Fibroblast of lung (primary cell): ENCODE results near the gene BBX. TPM values are rescaled to one million over a fixed set of nuclear protein-coding genes. Genes with fewer than 3 reads are reported as not detected.

ENCODE experiments used
- DNase-seq, 2 donors: peaks; one replicate each; pipeline versions ENCODE4 v3.0.0 to v3.0.0-alpha.2; 2010; ENCODE audit warnings: low read depth in 2 of 2
- H2AFZ ChIP-seq: 2 replicates; pipeline ENCODE4 v1.5.1; 2012; ENCODE audit warnings: low read length, control low read depth, inconsistent platforms
- H3K27ac ChIP-seq: 2 replicates; pipeline ENCODE4 v1.5.1; 2011; ENCODE audit warnings: low read length, control low read depth; ENCODE audit not compliant: insufficient read depth
- H3K27me3 ChIP-seq: 2 replicates; pipeline ENCODE4 v1.5.1; 2011; ENCODE audit warnings: mild to moderate bottlenecking, low read length; ENCODE audit not compliant: control insufficient read depth, insufficient read depth
- H3K36me3 ChIP-seq: 2 replicates; pipeline ENCODE4 v1.5.1; 2011; ENCODE audit warnings: low read length; ENCODE audit not compliant: control insufficient read depth, insufficient read depth
- H3K4me1 ChIP-seq: 2 replicates; pipeline ENCODE4 v1.5.1; 2011; ENCODE audit warnings: low read length; ENCODE audit not compliant: control insufficient read depth, insufficient read depth; ENCODE audit errors: extremely low read depth
- H3K4me2 ChIP-seq: 2 replicates; pipeline ENCODE4 v1.5.1; 2011; ENCODE audit warnings: low read length, control low read depth; ENCODE audit not compliant: insufficient read depth; ENCODE audit errors: extremely low read depth
- H3K4me3 ChIP-seq, 4 experiments: fragments of 200-600 bp in 1 of 4; sonication (generic) in 1 of 4; replicated peaks in 1 of 4; 2 replicates each; pipeline ENCODE4 v1.5.1; 2011 to 2016; ENCODE audit warnings: low read length in 4 of 4, low read depth in 3 of 4, mild to moderate bottlenecking in 3 of 4, control low read depth in 2 of 4, inconsistent platforms in 1 of 4, mixed read lengths in 1 of 4; ENCODE audit not compliant: insufficient read depth in 1 of 4; ENCODE audit errors: control extremely low read depth in 1 of 4
- H3K79me2 ChIP-seq: 2 replicates; pipeline ENCODE4 v1.5.1; 2012; ENCODE audit warnings: mild to moderate bottlenecking, low read length, inconsistent platforms; ENCODE audit not compliant: control insufficient read depth, insufficient read depth
- H3K9ac ChIP-seq: 2 replicates; pipeline ENCODE4 v1.5.1; 2011; ENCODE audit warnings: mild to moderate bottlenecking, low read length, control low read depth; ENCODE audit not compliant: insufficient read depth
- H3K9me3 ChIP-seq: 2 replicates; pipeline ENCODE4 v1.5.1; 2012; ENCODE audit warnings: low read depth, low read length; ENCODE audit not compliant: control insufficient read depth, insufficient read depth
- H4K20me1 ChIP-seq: 2 replicates; pipeline ENCODE4 v1.5.1; 2011; ENCODE audit warnings: low read length; ENCODE audit not compliant: control insufficient read depth, insufficient read depth; ENCODE audit errors: extremely low read depth
- CTCF ChIP-seq, 2 donors: IDR thresholded peaks in 1 of 2; conservative IDR thresholded peaks in 1 of 2; 1 replicate in 1 of 2; 2 replicates in 1 of 2; pipeline ENCODE4 v1.5.1; 2011 to 2012; ENCODE audit warnings: low read length in 2 of 2, control low read depth in 1 of 2, inconsistent platforms in 1 of 2, low read depth in 1 of 2, mild to moderate bottlenecking in 1 of 2
- EZH2 ChIP-seq: IDR thresholded peaks from 2 replicates; pipeline ENCODE4 v1.5.1; 2012; ENCODE audit warnings: low read length, control low read depth, mild to moderate bottlenecking; ENCODE audit errors: missing control alignments
- polyA plus RNA-seq, 2 donors: library from polyadenylated mRNA; depleted of rRNA in 1 of 2; stranded (reverse) in 1 of 2; unstranded in 1 of 2; fragments of >200 nt; gene quantifications; 2 replicates each; pipeline ENCODE4 v1.2.1, GENCODE V29; 2011 to 2012; ENCODE audit warnings: missing spikeins in 1 of 2
- total RNA-seq: library from RNA; depleted of rRNA; stranded (reverse); fragments of >200 nt; gene quantifications from 2 replicates; pipeline ENCODE4 v1.2.1, GENCODE V29; 2014

Gene BBX
- total and polyA plus RNA-seq, 2 donors (not counting 1 experiment from before 2014, with no cell fraction given), result 50.0 to 71.2 TPM

- H3K9ac ChIP-seq, result no peak overlapping the region
- H4K20me1 ChIP-seq, result no peaks in the 10 kb centered on the region
- H3K4me3 ChIP-seq, result no peak overlapping the region
- H3K4me1 ChIP-seq, result no peaks in the 10 kb centered on the region
- no peaks in the 10 kb centered on the region for H3K27me3 ChIP-seq
- H3K9me3 ChIP-seq, result no peaks in the 10 kb centered on the region
- TF ChIP-seq EZH2 (no peak), CTCF (conservative IDR thresholded peaks at IDR 0.05 in 1 of 2, IDR thresholded peaks at IDR 0.05 in 1 of 2; ENCODE audit: low read depth in 1 of 2, low read length in 2 of 2) (no peak)
- H3K4me2 ChIP-seq, result no peak overlapping the region
- no peak overlapping the region for H2AFZ ChIP-seq
- DNase-seq, result no peak
- H3K79me2 ChIP-seq, result no peaks in the 10 kb centered on the region
- H3K27ac ChIP-seq, result no peak overlapping the region
- peaks cover 5% of the 10 kb centered on the region for H3K36me3 ChIP-seq
Measured at GRCh38 chr3:107803170-107803569, 280.4 kb downstream of the BBX start.

- no peaks in the 10 kb centered on the region for H4K20me1 ChIP-seq
- H3K4me3 ChIP-seq, result no peak overlapping the region
- H3K9me3 ChIP-seq, result no peaks in the 10 kb centered on the region
- no peak overlapping the region for H2AFZ ChIP-seq
- H3K27ac ChIP-seq, result no peak overlapping the region
- no peak for DNase-seq
- H3K4me1 ChIP-seq, result peaks cover 4% of the 10 kb centered on the region
- H3K79me2 ChIP-seq, result no peaks in the 10 kb centered on the region
- H3K4me2 ChIP-seq, result no peak overlapping the region
- H3K36me3 ChIP-seq, result peaks cover 5% of the 10 kb centered on the region
- no peaks in the 10 kb centered on the region for H3K27me3 ChIP-seq
- H3K9ac ChIP-seq, result no peak overlapping the region
- TF ChIP-seq CTCF (conservative IDR thresholded peaks at IDR 0.05 in 1 of 2, IDR thresholded peaks at IDR 0.05 in 1 of 2; ENCODE audit: low read depth in 1 of 2, low read length in 2 of 2), result no peak
- no peak for TF ChIP-seq EZH2
Measured at GRCh38 chr3:107806021-107806420, 283.3 kb downstream of the BBX start.

- TF ChIP-seq CTCF (conservative IDR thresholded peaks at IDR 0.05 in 1 of 2, IDR thresholded peaks at IDR 0.05 in 1 of 2; ENCODE audit: low read depth in 1 of 2, low read length in 2 of 2), result no peak
- TF ChIP-seq EZH2, result no peak
- DNase-seq, result no peak
- no peak overlapping the region for H3K4me2 ChIP-seq
- peaks cover 5% of the 10 kb centered on the region for H3K36me3 ChIP-seq
- H3K79me2 ChIP-seq, result no peaks in the 10 kb centered on the region
- no peaks in the 10 kb centered on the region for H4K20me1 ChIP-seq
- no peak overlapping the region for H3K27ac ChIP-seq
- H2AFZ ChIP-seq, result no peak overlapping the region
- no peak overlapping the region for H3K9ac ChIP-seq
- H3K4me3 ChIP-seq, result no peak overlapping the region
- H3K4me1 ChIP-seq, result peaks cover 4% of the 10 kb centered on the region
- H3K9me3 ChIP-seq, result no peaks in the 10 kb centered on the region
- no peaks in the 10 kb centered on the region for H3K27me3 ChIP-seq
Measured at GRCh38 chr3:107806536-107806935, 283.8 kb downstream of the BBX start.
